B cell (primary cell): ENCODE results near the gene NFATC1.

Experiments used
- EZH2 ChIP-seq: IDR thresholded peaks from 2 replicates; pipeline ENCODE4 v1.6.1; 2012; ENCODE audit warnings: borderline replicate concordance, low read depth, mild to moderate bottlenecking, moderate library complexity, low read length; ENCODE audit not compliant: insufficient read depth, poor library complexity, severe bottlenecking
- TF ChIP-seq, protein P1 (sequence below): fragments of 200-600 bp; IDR thresholded peaks from one replicate; pipeline ENCODE4 v1.8.0; 2022; ENCODE audit warnings: antibody characterized with exemption, mild to moderate bottlenecking

- TF ChIP-seq, protein P1, sequence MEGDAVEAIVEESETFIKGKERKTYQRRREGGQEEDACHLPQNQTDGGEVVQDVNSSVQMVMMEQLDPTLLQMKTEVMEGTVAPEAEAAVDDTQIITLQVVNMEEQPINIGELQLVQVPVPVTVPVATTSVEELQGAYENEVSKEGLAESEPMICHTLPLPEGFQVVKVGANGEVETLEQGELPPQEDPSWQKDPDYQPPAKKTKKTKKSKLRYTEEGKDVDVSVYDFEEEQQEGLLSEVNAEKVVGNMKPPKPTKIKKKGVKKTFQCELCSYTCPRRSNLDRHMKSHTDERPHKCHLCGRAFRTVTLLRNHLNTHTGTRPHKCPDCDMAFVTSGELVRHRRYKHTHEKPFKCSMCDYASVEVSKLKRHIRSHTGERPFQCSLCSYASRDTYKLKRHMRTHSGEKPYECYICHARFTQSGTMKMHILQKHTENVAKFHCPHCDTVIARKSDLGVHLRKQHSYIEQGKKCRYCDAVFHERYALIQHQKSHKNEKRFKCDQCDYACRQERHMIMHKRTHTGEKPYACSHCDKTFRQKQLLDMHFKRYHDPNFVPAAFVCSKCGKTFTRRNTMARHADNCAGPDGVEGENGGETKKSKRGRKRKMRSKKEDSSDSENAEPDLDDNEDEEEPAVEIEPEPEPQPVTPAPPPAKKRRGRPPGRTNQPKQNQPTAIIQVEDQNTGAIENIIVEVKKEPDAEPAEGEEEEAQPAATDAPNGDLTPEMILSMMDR: peak; percentile 89
- no peak for TF ChIP-seq EZH2
Measured at GRCh38 chr18:79380816-79381806, 14.6 kb upstream of the NFATC1 start.
